AG04449 (cell line): ENCODE data around the gene ACER3.

Experiments
- CTCF ChIA-PET: fragments of 350-600 bp; formaldehyde crosslinking; extraction: SDS; loops from one replicate; lab custom pipeline; 2021; ENCODE audit warnings: antibody characterized with exemption; lab: Yijun Ruan, JAX
- POLR2A ChIA-PET: fragments of 400-600, 350-600 bp; formaldehyde crosslinking; extraction: SDS; loops from one replicate; lab custom pipeline; 2020; ENCODE audit warnings: antibody characterized with exemption, inconsistent platforms; lab: Yijun Ruan, JAX
- DNase-seq: peaks from one replicate; pipeline ENCODE4 v3.0.0-alpha.2; 2010; ENCODE audit warnings: low read depth, low spot score
- H3K4me3 ChIP-seq: 2 replicates; pipeline ENCODE4 v1.5.1; 2011; ENCODE audit warnings: low read depth, mild to moderate bottlenecking, control low read depth, low read length
- CTCF ChIP-seq: IDR thresholded peaks from one replicate; pipeline ENCODE4 v1.5.1; 2011; ENCODE audit warnings: mild to moderate bottlenecking, moderate library complexity, low read length, control low read depth, inconsistent platforms; ENCODE audit not compliant: insufficient read depth; ENCODE audit errors: missing control alignments

Gene ACER3

GRCh38 chr11:76902121-76903014 is 41.6 kb downstream of the ACER3 start:
- CTCF ChIA-PET: interaction anchor here (0.8 to 11.1 kb wide), 2 partner anchors 9 to 17 kb away, joined by 3 to 141 read pairs; no protein-coding TSS in a partner anchor

GRCh38 chr11:76903325-76903724 is 42.6 kb downstream of the ACER3 start:
- CTCF ChIA-PET: interaction anchor here (11.1 kb wide), 1 partner anchor 16 kb away, joined by 141 read pairs; no protein-coding TSS in a partner anchor
- no peak for DNase-seq
- no peak overlapping the region for H3K4me3 ChIP-seq
- no peak for TF ChIP-seq CTCF
- POLR2A ChIA-PET: no interaction called here

More at GRCh38 chr11:76902121-76903014, 41.6 kb downstream of the ACER3 start:
- no peak overlapping the region for H3K4me3 ChIP-seq
- no peak for DNase-seq
- POLR2A ChIA-PET: no interaction called here
- no peak for TF ChIP-seq CTCF

- POLR2A ChIA-PET: no interaction called here
These were observed 50.1 kb downstream of the ACER3 start for GRCh38 chr11:76910620-76911414.

GRCh38 chr11:76911415-76911808 is 50.7 kb downstream of the ACER3 start:
- ChIA-PET CTCF (interaction anchor here (0.8 to 2.4 kb wide), 7 partner anchors 9 to 177 kb away, joined by 3 to 26 read pairs (median 4); no protein-coding TSS in a partner anchor), POLR2A (no interaction called here)
- no peak for TF ChIP-seq CTCF
- DNase-seq: no peak
- H3K4me3 ChIP-seq: no peak overlapping the region

More at GRCh38 chr11:76910620-76911414, 50.1 kb downstream of the ACER3 start:
- TF ChIP-seq CTCF: no peak
- no peak for DNase-seq
- CTCF ChIA-PET: interaction anchor here (1.0 to 2.4 kb wide), 4 partner anchors 10 to 137 kb away, joined by 3 to 26 read pairs (median 4); no protein-coding TSS in a partner anchor
- no peak overlapping the region for H3K4me3 ChIP-seq

- no peak for TF ChIP-seq CTCF
- ChIA-PET POLR2A (no interaction called here), CTCF (interaction anchor here (0.9 to 7.4 kb wide), 9 partner anchors 12 to 194 kb away, joined by 3 to 307 read pairs (median 111); no protein-coding TSS in a partner anchor)
- H3K4me3 ChIP-seq: no peak overlapping the region
- DNase-seq: no peak
These were observed 56.0 kb downstream of the ACER3 start for GRCh38 chr11:76916712-76917111.
